PC-3 (cell line): ENCODE results near the gene CCL17. TPM values are rescaled to one million over a fixed set of nuclear protein-coding genes. Genes with fewer than 3 reads are reported as not detected.

Experiments used
- ATAC-seq: fragments of 200-7000 bp; cut with Tn5 transposase; 2 replicates; pipeline ENCODE4 v1.9.1; 2020; ENCODE audit warnings: mild to moderate bottlenecking, moderate library complexity
- BruUV-seq: library from RNA; stranded (reverse); fragments of 400-500 nt; replicated peaks from 2 replicates; lab custom pipeline; 2021; lab: Mats Ljungman, UMichigan
- CTCF ChIA-PET: fragments of 300-600 bp; sonication (Branson Sonifier 250); formaldehyde crosslinking; loops from one replicate; lab custom pipeline; 2022; ENCODE audit warnings: antibody characterized with exemption; lab: Charles Lee
- POLR2A ChIA-PET: fragments of 300-600 bp; sonication (Branson Sonifier 250); formaldehyde crosslinking; loops from one replicate; lab custom pipeline; 2022; ENCODE audit warnings: antibody characterized with exemption; ENCODE audit not compliant: unreplicated experiment; lab: Charles Lee
- DNase-seq: peaks from one replicate; pipeline ENCODE4 v3.0.0-alpha.2; 2015
- H2AFZ ChIP-seq: fragments of 300-600 bp; sonication (generic); 2 replicates; pipeline ENCODE4 v1.6.0; 2016; ENCODE audit warnings: antibody characterized with exemption, low read length
- H3F3A ChIP-seq: fragments of 300-600 bp; sonication (generic); one replicate; pipeline ENCODE4 v1.6.0; 2017; ENCODE audit warnings: antibody characterized with exemption, low read length, control low read depth, mild to moderate bottlenecking; ENCODE audit not compliant: unreplicated experiment
- H3K27ac ChIP-seq: fragments of 300-600 bp; sonication (generic); 2 replicates; pipeline ENCODE4 v1.5.1; 2016; ENCODE audit warnings: mild to moderate bottlenecking, low read length
- H3K27me3 ChIP-seq: fragments of 300-600 bp; sonication (generic); 2 replicates; pipeline ENCODE4 v1.6.1; 2016; ENCODE audit warnings: low read length, mixed read lengths
- H3K36me3 ChIP-seq: fragments of 300-600 bp; sonication (generic); 2 replicates; pipeline ENCODE4 v1.6.1; 2016; ENCODE audit warnings: low read depth, mixed run types, low read length, mixed read lengths
- H3K4me1 ChIP-seq: fragments of 300-600 bp; sonication (generic); 2 replicates; pipeline ENCODE4 v1.5.1; 2016; ENCODE audit warnings: low read length; ENCODE audit not compliant: insufficient read depth
- H3K4me2 ChIP-seq: fragments of 300-600 bp; sonication (generic); 2 replicates; pipeline ENCODE4 v1.6.0; 2016; ENCODE audit warnings: low read length
- H3K4me3 ChIP-seq: fragments of 300-600 bp; sonication (generic); 2 replicates; pipeline ENCODE4 v1.5.1; 2016; ENCODE audit warnings: mild to moderate bottlenecking, low read length, mixed read lengths
- H3K79me2 ChIP-seq: fragments of 300-600 bp; sonication (generic); 2 replicates; pipeline ENCODE4 v1.6.1; 2017; ENCODE audit warnings: low read length, mixed read lengths
- H3K9ac ChIP-seq: fragments of 300-600 bp; sonication (generic); 2 replicates; pipeline ENCODE4 v1.6.0; 2016; ENCODE audit warnings: mild to moderate bottlenecking, low read length
- H3K9me2 ChIP-seq: fragments of 300-600 bp; sonication (generic); replicated peaks from 2 replicates; pipeline ENCODE4 v1.6.1; 2016; ENCODE audit warnings: mixed run types, low read length, mixed read lengths
- H3K9me3 ChIP-seq: fragments of 300-600 bp; sonication (generic); 2 replicates; pipeline ENCODE4 v1.6.1; 2016; ENCODE audit warnings: low read length, mixed read lengths
- H4K20me1 ChIP-seq: fragments of 300-600 bp; sonication (generic); 2 replicates; pipeline ENCODE4 v1.6.1; 2016; ENCODE audit warnings: low read length, mixed read lengths
- EZH2 ChIP-seq: fragments of 300-600 bp; sonication (generic); IDR thresholded peaks from one replicate; pipeline ENCODE4 v1.6.1; 2017; ENCODE audit warnings: antibody characterized with exemption, mild to moderate bottlenecking, low read length; ENCODE audit not compliant: unreplicated experiment
- EZH2phosphoT487 ChIP-seq: fragments of 300-600 bp; sonication (generic); IDR thresholded peaks from 2 replicates; pipeline ENCODE4 v1.6.1; 2018; ENCODE audit warnings: mild to moderate bottlenecking, antibody characterized with exemption, low read length, borderline replicate concordance
- intact Hi-C: fragments of 100-400 bp; cut with micrococcal nuclease; formaldehyde crosslinking; loops from 2 replicates; pipeline ENCODE4 v1.9.0; 2023
- total RNA-seq: library from RNA; depleted of rRNA; stranded (reverse); fragments of >200 nt; gene quantifications from 2 replicates; pipeline ENCODE4 v1.2.3, GENCODE V29; 2014
- TF ChIP-seq, protein P1 (sequence below): fragments of 300-600 bp; sonication (generic); conservative IDR thresholded peaks from 2 replicates; pipeline ENCODE4 v1.5.1; 2017; ENCODE audit warnings: antibody characterized with exemption, low read depth, mild to moderate bottlenecking, low read length

The CCL17 gene
- total RNA-seq, 1 experiment from 2014 or later = not detected

DNA sequence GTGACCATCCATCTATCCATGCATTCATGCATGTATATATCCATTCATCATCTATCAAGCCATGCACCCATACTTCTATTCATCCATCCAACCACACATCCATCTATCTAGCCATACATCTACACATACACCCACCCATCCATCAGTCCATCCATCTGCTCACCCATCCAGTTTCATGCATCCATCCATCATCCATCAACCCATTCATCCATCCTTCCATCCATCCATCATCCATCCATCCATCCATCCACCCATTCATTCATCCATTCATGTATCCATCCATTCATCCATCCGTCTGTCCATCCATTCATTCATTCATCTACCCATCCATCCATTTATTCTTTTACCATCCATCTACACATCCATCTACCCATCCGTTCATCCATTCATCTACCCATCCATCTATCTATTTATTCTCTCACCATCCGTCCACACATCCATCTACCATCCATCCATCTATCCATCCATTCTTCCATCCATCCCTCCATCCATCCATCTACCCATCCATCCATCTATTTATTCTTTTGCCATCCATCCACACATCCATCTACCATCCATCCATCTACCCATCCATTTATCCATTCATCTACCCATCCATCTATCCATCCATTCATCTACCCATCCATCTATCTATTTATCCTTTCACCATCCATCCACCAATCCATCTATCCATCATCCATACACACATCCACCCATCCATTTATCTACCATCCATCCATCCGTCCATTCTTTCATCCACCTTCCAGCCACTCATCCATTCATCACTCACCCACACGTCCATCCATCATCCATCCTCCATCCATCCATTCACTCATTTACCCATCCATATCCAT lies 3.2 kb downstream of the CCL17 start:
- Histone ChIP-seq H3K4me1 (no peaks in the 10 kb centered on the region), H3K27me3 (no peaks in the 10 kb centered on the region), H3F3A (no peaks in the 10 kb centered on the region), H3K9me2 (no peaks in the 10 kb centered on the region), H3K4me2 (no peak overlapping the region), H4K20me1 (no peaks in the 10 kb centered on the region), H2AFZ (no peak overlapping the region), H3K79me2 (no peaks in the 10 kb centered on the region), H3K4me3 (no peak overlapping the region), H3K9me3 (no peaks in the 10 kb centered on the region), H3K36me3 (no peaks in the 10 kb centered on the region), H3K9ac (no peak overlapping the region), H3K27ac (no peak overlapping the region)
- no TSS peak for BruUV-seq
- ATAC-seq (no peak), DNase-seq (no peak)
- POLR2A ChIA-PET = no interaction called here
- TF ChIP-seq EZH2phosphoT487 (no peak), EZH2 (no peak)
- TF ChIP-seq, protein P1, sequence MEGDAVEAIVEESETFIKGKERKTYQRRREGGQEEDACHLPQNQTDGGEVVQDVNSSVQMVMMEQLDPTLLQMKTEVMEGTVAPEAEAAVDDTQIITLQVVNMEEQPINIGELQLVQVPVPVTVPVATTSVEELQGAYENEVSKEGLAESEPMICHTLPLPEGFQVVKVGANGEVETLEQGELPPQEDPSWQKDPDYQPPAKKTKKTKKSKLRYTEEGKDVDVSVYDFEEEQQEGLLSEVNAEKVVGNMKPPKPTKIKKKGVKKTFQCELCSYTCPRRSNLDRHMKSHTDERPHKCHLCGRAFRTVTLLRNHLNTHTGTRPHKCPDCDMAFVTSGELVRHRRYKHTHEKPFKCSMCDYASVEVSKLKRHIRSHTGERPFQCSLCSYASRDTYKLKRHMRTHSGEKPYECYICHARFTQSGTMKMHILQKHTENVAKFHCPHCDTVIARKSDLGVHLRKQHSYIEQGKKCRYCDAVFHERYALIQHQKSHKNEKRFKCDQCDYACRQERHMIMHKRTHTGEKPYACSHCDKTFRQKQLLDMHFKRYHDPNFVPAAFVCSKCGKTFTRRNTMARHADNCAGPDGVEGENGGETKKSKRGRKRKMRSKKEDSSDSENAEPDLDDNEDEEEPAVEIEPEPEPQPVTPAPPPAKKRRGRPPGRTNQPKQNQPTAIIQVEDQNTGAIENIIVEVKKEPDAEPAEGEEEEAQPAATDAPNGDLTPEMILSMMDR = no peak
- intact Hi-C loops = no loop called here
- CTCF ChIA-PET = no interaction called here

DNA sequence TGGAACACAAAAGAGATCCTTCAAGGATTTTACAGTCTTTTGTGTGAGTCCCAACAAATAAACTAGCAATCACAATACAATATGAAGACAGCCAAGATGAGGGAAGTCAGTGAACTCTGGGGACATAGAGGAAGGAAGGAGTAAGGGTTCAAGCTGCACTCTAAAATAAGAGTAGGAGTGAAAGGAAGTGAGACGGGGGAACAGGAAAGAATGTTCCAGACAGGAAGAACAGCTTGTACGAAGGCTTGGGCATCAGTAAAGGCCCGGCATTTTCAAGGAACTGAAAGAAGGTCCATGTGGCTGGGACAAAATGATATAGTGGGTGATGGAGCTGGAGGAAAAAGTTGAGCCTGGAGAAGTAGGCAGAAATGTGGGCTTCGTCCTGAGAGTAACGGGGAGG lies 4.5 kb downstream of the CCL17 start:
- ChIA-PET CTCF (no interaction called here), POLR2A (no interaction called here)
- TF ChIP-seq EZH2phosphoT487 = no peak
- TF ChIP-seq, protein P1 = no peak
- Histone ChIP-seq H3K4me3 (no peak overlapping the region), H3K27ac (no peak overlapping the region), H3K4me2 (no peak overlapping the region), H3K27me3 (no peaks in the 10 kb centered on the region), H3K36me3 (no peaks in the 10 kb centered on the region), H3K9ac (no peak overlapping the region), H3K4me1 (no peaks in the 10 kb centered on the region), H3F3A (no peaks in the 10 kb centered on the region), H3K9me2 (no peaks in the 10 kb centered on the region), H3K79me2 (no peaks in the 10 kb centered on the region), H4K20me1 (no peaks in the 10 kb centered on the region), H3K9me3 (no peaks in the 10 kb centered on the region), H2AFZ (no peak overlapping the region)
- no peak for ATAC-seq
- no peak for DNase-seq
- intact Hi-C loops = no loop called here
- BruUV-seq = no TSS peak

DNA sequence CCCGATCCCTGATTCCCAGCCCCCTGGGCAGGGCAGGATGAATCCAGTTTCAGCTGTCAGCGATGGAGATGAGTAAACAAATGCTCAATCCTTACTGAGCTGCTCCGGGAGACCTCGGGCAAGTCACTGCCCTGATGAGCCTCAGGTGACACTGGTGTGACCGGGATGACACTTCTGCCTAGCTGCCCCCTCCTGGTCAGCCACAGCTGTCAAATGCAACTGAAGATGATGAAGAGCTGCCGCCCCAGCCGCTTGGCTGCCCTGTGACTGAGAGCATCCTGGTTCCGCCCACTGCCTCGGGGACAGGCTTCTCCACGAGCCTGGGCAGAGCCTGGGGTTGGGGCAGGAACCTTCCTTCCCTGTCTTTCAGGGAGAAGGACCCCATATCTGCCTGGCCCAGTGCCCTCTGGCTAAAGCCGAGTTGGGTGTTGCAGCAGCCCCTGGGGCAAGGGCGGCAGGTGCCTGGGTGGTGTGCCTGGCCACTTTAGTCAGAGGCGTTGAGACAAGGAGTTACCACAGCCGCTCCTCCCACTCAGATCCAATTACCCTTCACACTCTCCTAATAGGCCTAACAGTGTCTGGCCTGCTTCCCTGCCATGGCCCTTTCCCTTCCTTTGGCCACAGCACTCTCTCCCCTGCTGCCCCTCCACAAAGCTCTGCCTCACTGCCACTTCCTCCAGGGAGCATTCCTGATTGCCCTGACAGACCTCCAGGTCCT lies 5.5 kb downstream of the CCL17 start:
- no peak for ATAC-seq
- no TSS peak for BruUV-seq
- ChIA-PET POLR2A (no interaction called here), CTCF (no interaction called here)
- no peaks in the 10 kb centered on the region for H3K36me3 ChIP-seq
- H3K4me3 ChIP-seq = no peak overlapping the region
- no peak overlapping the region for H2AFZ ChIP-seq
- no peaks in the 10 kb centered on the region for H3K4me1 ChIP-seq
- H3K9ac ChIP-seq = no peak overlapping the region
- no peak for TF ChIP-seq EZH2phosphoT487
- TF ChIP-seq EZH2 = no peak
- TF ChIP-seq, protein P1 = no peak
- no peaks in the 10 kb centered on the region for H3F3A ChIP-seq
- no peaks in the 10 kb centered on the region for H3K9me2 ChIP-seq
- H3K79me2 ChIP-seq = no peaks in the 10 kb centered on the region
- intact Hi-C loops = no loop called here
- H4K20me1 ChIP-seq = no peaks in the 10 kb centered on the region
- no peaks in the 10 kb centered on the region for H3K9me3 ChIP-seq
- H3K4me2 ChIP-seq = no peak overlapping the region
- no peak overlapping the region for H3K27ac ChIP-seq
- DNase-seq = no peak
- H3K27me3 ChIP-seq = no peaks in the 10 kb centered on the region
